HG03280 (cell line): Measurements from ENCODE around the gene ST3GAL6.

Experiments
- ATAC-seq: cut with Tn5 transposase; IDR thresholded peaks from one replicate; pipeline ENCODE4 v1.9.1; 2021; ENCODE audit warnings: mild to moderate bottlenecking, moderate library complexity; ENCODE audit not compliant: unreplicated experiment

ST3GAL6 gene

DNA sequence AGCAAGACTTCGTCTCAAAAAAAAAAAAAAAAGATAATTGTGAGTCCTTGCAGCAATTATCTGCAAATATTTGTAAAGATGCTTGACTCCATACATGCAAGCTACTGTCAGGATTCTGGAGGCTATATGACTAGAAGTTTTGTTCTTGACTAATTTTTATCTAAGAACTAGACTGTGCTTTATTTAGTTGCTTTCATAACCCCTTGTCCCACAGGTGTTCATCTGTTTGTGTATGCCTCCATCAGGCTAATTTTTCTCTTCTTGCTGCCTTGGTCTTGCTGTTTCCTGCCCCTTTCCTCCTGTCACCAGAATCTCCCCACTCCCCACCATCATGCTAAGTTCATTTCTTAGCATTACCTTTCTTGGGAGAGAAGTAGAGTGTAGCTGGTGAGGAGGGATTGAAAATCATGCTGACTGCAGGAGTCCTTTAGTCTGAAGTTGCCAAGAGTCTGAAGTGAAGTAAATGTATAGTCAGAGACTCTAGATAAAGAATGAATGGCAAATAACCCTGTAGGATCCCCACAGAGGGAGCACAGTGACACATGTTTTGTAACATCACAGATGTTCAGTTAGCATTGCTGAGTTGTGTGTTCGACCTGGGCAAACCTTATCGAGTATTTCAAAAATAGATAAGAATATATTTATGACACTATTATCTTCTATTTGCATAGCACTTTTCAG lies 12.5 kb downstream of the ST3GAL6 start:
- ATAC-seq, result no peak

DNA sequence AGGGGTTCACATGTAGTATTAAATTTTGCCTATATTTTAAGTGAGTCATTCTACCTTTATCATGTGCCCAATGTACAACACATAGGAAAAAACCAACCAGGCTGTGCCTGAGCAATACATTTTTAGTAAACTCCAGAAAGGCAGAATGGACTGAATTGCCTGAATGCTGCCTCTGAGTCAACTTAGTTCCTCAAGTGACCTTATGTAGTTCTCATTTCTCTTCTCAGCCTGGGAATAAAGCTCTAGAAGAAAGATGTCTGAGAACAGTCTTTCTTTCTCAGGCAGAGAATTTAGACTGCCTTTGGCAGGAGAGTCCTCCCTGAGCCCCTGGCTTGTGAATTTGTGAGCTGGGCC lies 13.0 kb downstream of the ST3GAL6 start:
- ATAC-seq, result no peak

DNA sequence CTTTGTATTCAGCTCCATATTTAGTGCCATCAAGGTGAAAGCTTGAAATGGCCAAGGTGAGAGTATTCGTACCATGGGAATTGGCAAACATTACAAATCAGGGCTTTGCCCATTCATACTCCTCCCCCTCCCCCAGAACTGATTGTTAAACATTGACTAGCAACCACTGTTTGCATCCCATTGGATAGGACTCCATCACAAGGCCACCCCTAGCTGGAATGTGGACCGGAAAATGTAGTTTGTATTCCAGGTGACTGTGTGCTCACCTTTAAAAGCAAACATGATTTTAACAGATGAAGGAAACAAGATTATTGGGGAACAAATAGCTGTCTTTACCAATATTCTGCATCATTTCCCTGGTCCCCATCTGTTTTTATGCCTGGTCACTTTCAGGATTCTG lies 14.1 kb downstream of the ST3GAL6 start:
- ATAC-seq, result no peak

DNA sequence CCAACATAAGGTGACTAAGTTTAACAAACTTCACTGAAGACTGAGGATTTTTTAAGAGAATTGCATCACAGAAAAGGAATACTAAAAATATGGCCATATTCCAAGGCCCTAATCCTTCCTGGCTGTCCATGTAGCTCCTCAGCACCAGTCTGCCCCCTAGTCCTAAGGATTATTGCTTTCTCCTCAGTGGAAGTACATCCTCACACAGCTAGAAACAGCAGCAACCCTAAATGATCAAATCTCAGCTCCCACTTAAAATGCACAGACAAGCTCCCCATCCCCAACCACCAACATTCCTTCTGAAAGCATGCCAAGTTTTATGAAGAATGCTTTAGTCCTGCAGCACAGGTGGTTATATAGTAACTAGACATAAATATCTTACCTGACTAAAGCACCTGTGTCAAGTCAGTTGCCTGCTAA lies 14.7 kb downstream of the ST3GAL6 start:
- no peak for ATAC-seq

DNA sequence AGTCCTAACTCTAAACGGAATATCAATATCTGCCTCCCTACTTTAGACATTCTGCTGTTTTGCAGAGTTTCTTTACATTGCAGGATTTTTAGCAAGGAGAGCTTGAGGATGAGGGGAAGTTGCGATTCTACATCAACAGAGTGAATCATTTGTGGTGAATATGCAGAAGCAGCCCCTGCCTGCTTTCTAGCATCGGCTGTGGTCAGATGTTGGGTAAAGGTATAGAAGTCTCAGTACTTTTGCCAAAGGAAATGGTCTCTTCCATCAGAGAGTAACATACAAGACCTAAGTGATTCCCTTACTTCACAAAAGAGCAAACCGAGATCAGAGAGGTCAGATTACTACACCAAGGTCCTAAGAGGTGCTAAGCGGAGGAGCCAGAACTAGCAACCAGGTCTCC lies 15.2 kb downstream of the ST3GAL6 start:
- ATAC-seq, result no peak

DNA sequence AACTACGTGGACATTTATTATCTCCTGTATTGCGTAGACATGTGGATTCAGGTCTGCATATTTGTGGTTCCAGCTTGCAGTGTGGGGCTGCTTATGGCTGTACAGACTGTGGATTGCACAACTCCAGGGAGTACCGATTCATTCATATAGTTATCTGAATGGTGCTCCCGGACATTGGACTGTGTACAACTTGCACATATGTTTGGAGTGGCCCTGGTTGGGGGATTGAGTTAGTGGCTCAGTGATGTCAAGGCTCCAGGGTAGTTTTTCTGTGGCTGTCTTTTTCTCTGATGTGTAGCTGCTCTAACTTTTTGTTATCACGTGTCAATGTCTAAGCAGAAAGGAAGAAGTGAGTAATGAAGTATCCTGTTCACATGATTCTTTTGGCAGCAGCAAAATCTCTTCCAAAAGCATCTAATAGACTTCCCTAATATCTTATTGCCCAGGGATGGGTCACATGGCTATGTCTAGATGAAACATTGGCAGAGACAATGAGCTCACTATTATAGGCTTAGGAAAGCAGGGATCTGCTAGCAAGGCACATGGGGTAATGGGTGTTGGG lies 15.8 kb downstream of the ST3GAL6 start:
- no peak for ATAC-seq

DNA sequence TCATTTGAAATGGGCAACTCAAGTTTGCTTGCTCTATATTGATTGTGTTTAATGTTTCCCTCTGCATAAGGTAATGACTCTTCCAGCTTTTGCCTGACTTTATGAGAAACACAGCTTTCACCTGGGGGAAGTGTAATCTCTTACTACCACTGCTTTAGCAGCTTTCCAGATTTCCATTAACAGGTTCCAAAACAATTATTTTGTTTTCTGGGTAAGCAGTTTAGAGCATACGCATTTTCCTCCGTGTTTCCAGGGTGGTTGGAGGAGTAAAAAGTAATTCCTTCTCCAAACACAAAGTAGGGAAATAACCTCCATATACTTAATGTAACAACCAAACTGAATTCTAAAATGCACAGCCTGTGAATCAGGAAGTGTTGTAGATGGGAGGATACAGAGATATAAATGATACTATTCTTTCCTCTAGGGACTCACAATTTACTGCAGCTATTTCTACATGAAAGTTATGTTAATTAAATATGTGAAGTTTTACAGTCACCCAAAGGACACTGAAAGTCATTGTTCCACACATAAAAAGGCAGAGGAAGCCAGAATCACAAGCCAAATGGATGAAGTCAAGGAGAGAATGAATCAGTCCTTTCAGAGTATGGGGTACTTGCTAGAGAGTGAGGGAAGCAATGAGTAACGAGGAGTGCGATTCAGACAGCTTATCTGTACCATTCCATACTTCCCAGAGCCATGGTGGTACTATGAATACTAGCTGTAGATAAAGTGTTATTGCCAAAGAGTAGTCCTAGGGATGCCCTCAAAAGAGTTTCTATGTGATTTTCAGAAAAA lies 16.6 kb downstream of the ST3GAL6 start:
- no peak for ATAC-seq

DNA sequence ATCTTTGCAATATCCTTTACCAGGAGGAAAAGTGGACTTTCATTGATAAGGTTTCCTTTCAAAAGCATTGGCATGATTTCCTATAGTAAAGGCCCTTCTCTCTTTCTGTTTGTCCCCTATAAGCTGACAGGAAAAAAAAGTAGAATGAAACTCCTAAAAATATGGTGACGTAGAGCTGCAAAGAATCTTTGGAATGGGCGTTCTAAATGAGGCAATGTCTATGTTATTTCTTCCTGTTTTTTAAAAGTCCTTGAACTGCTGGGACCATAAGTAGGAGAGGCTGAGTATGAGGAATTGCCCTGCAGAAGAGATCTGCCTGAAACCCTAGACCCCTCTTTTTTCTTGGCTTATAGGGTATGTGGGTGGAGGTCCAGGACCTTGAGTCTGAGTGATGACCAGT lies 17.2 kb downstream of the ST3GAL6 start:
- ATAC-seq, result no peak

DNA sequence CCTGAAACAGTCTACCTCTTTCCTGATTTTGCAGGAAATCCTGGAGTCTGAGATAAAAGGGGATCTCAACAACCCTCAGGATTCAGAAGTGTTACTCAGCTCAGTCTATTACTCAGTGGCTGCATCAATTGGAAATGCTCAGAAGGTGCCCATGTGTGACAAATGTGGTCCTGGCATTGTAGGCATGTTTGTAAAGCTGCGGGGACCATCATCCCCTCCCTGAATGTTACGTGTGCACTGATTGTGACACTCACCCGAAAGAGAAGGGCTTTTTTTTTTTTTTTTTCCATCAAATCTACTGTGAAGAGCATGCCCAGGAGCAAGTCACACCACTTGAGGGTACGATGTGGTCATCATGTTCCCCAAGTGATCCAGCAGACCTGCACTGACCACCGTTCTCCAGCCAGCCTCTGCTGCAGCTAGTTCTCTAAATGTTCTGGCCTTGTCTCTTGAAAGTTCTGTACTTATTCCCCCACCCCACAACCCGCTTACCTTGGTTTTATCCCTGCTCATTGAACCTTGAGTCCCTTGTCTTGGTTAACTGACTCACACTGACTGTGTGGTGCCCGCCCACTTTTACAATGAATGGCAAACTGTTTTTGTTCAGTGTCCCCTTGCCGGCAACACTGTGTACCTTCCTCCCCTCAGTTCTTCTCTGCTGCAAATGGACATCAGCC lies 19.8 kb downstream of the ST3GAL6 start:
- no peak for ATAC-seq

DNA sequence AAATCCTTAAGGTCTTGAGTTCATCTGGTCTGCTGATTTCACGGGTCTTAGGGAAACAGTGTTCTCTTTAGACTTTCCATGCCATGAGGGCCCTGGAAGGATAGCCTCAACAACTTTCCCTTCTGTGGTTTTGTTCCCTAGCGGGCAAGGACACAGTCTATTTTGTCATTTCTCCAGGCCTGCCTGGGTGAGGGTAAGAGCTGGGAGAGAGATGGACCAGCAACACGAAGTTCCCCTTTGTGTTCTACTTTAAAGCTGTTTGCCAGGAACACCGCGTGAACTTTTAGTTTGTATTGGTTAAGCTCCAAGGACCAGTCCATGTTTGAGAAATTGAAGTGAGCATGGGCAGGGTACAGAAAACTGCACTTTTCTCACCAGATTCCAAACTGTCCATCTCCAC lies 20.9 kb downstream of the ST3GAL6 start:
- ATAC-seq, result no peak

DNA sequence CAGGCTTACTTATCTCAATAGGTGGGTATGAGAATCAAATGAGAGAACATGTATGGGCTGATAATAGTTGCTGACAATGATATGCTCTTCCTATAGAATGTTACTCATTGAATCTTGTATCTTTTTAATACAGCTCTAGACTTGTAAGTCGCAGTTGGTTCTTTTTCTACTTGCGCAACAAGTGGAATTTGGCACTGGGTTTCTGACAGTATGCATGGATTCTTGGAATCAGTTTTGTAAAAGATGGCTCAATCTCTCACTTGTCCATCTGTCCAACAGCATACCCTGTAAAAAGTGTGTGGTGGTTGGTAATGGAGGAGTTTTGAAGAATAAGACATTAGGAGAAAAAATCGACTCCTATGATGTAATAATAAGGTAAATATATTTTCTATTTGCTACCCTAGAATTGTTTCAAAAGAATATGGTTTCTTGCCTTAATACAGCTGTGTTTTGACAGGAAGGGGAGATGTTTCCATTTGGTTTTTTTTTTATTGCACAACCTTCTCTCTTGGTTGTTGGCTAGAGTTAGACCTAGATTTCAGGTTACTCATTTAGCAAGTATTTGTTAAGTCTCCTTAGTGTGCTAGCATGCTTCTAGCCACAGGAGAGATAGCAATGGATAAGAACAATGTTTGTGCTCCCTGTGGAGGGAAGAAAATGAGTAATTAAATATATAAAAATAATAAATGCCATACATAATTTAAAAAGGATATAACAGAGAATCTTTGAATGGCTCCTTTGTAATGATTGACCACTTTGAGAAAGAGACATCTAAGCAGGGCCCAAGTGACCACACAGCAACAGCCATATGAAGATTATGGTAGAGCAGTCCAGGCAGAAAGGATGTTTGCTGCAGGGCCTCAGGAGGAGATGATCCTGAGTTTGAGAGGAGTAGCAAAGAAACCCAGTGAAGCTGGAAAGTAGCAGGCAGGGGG lies 21.8 kb downstream of the ST3GAL6 start:
- ATAC-seq, result no peak

DNA sequence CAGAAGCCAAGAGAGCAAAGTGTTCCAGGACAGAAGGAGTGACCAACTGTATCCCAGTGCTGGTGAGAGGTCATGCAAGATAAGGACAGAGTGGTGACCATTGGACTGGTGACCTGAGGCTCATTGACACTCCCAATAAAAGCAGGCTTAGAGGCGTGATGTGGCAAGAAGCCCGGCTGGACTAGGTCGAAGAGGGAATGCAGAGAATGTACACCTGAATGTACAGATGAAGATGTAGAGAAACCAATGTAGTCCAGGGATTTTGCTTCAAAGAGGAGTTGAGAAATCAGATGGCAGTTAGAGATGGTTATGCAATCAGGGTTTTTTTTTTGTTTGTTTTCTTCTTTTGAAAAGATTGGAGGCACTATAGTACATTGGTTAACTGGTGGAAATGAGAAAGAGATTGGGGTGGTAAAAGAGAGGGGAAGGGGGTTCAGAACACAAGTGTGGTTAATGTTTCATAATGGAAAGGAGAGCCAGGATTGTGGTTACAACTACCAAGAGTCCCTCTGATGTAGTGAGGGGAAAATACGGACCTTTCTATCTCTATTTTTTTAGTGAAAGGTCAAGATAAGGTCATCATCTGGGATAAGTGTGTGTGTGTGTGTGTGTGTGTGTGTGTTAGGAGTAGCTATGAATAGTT lies 23.3 kb downstream of the ST3GAL6 start:
- no peak for ATAC-seq

DNA sequence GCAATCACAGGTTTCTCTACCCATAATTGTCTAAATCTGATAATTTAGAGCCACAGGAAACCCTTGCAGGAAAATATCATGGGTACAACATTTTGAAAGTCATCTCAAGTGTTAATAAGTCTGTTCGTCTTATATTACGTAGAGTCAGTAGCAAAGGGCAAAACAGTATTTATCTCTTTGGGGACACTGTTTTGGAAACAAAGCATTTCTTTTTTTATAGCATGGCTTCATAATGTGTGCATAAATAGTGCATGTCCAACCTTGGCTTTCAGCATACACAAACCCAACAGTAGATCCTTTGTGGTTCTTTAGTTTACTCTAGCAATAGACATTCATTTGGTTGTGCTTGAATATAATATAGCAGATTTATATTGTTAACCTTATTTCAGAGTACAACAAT lies 24.0 kb downstream of the ST3GAL6 start:
- no peak for ATAC-seq

DNA sequence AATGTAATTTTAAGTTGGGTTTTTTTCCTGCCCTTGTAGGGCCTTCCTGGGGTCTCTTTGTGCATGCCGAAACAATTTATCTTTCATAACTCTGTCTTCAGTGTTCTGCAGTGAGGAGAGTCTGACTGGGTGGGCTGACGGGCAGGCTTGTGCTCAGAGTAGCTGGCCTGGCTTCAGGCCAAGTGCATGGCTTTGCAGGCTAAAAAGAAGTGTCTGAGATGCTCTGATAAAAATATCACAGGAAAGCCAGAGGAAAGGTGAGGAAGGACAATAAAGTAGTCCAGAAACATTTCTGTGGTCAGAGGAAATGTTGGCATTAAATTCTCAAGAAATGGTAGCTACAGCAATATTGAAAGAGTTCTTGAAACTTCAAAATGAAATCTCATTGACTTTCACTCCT lies 25.5 kb downstream of the ST3GAL6 start:
- no peak for ATAC-seq

DNA sequence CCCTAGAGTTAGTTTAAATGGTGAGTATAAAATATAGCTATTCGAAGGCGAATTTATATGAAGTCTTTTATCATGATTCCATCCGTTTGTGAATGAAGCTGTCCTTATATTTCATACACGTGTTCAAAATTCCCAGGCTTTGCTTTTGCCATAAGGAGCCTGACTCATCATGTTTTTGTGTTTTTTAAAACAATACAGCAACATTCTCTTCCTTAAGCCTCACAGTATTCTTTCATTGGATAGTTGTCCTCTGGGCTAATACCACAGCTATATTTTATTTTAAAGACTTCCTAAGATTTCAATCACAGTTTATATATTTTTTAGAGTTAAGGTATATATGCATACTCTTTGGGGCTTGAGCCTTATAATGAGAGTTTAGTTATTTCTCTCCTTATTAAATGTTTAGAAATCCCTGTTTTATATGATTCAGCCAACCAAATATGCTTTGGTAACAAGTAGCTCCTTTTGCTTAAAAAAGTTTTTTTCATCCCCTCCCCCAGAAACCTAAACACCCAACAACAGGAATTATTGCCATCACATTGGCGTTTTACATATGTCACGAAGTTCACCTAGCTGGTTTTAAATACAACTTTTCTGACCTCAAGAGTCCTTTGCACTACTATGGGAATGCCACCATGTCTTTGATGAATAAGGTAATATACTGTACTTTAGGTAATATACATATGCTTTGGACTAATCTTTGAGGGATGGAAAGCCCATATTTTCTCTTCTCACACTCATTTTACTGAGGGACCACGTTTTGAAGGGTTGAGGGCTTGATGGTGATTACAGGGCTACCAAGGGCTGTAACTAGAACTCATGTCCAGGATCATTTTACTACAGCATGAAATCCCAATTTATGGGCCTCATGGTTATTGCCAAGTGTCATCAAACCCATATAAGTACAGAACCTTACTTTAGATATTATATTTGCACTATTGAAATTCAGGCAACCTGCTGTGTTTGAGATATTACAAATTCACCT lies 28.5 kb downstream of the ST3GAL6 start:
- no peak for ATAC-seq

DNA sequence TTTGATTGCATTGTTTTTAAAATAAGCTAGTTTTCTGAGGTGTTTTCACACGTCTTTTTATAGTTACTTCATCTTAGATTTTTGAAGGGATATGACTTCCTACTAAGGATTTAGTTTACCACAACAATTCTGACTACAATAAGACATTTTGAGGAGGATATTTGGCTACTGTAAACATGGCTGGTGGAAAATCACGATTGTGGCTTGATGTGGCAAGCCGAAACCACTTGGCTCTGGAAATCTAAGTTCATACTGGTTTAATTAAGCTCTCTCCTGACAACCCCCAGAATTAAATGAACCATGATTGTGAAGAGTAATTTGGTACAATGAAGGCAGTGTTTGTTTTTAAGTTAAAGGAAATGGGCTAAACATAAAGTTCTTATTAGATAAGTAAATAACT lies 30.8 kb downstream of the ST3GAL6 start:
- ATAC-seq, result no peak

DNA sequence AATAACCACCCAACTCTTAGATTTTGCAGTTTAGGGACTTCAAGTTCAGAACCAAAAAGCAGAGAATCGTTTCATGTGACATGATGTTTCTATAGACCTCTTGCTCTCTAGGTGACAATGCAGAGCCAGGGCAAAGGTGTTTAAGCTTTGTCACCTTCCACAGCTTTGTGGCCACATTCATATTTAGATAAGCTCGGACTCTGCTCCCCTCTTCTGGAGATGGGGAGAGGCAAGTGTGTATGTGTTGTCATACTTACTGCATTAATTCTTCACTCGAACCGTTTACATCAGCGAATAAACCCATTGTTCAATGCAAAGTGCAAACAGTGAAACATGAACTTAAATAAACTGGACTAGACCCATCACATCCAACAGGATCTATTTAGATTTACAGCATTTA lies 33.2 kb downstream of the ST3GAL6 start:
- no peak for ATAC-seq

DNA sequence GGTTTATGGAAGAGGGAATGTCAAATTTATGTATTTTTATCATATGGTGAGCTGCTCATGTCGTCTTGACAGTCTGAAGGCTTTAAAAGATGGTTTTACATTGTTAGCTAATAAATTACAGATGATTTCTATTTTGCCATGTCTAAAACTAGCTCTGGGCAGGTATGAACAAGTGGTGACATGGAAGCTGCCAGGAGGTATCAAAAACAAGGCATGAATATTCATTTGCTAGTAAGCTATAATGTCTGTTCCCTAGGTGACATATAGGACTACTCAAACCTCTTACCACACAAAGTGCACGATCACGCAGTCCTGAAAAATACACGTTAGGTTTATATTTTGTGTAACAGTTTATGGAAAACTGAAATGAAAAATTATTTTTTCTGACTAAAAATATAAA lies 34.8 kb downstream of the ST3GAL6 start:
- no peak for ATAC-seq

DNA sequence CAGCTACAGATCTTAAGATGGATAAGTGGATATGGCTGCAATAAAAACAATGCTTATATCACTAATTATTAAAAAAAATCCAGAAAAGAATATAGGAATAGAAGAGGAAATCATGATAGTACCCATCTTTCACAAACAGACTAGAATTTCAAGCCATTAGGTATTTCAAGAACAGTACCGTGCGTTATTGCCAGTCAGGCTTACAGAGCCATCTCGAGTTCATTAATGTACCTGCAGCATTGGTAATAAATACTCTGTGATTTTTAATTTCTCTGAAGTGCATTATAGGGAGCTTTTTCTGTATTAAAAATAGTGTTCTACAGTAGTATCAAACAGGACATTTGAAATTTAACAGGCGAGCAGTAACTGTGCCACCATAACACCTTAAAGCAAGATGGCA lies 35.7 kb downstream of the ST3GAL6 start:
- no peak for ATAC-seq
